Left kidney (tissue), 2 donors: ENCODE results near the gene CFAP20DC. TPM values are rescaled to one million over a fixed set of nuclear protein-coding genes. Genes with fewer than 3 reads are reported as not detected.
"Not testable (repeated sequence)": the region's sequence is repeated elsewhere in the genome, so short reads cannot be mapped to it uniquely, and the experiment has no call there.

Experiments
- DNase-seq: peaks from one replicate; pipeline ENCODE4 v3.0.0-alpha.2; 2013
- polyA plus RNA-seq: library from polyadenylated mRNA; unstranded; fragments of 120-200 nt; gene quantifications from one replicate; pipeline ENCODE4 v1.2.1, GENCODE V29; 2013; ENCODE audit not compliant: insufficient read length

The CFAP20DC gene
- polyA plus RNA-seq, 1 donor = 5.4 TPM

DNA sequence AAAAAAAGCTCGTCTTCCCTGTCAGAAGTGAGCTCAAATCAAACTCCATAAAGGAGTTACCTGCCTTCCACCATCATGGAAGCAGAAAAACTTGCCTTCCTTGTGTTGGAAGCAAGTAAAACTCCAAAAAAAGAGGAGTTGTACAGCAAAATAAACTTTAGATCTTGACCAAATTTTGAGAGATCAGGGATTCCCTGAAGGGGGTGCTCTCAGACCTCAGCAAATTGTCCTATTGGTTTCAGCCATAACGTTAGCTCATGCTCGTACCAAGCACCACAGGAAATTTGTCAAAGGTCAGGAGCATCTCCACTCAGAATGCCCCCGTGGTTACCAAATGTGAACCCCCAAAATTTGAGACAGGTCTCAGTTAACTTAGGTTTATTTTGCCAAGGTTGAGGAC is 354.5 kb downstream of the CFAP20DC start:
- not testable (repeated sequence) for DNase-seq

DNA sequence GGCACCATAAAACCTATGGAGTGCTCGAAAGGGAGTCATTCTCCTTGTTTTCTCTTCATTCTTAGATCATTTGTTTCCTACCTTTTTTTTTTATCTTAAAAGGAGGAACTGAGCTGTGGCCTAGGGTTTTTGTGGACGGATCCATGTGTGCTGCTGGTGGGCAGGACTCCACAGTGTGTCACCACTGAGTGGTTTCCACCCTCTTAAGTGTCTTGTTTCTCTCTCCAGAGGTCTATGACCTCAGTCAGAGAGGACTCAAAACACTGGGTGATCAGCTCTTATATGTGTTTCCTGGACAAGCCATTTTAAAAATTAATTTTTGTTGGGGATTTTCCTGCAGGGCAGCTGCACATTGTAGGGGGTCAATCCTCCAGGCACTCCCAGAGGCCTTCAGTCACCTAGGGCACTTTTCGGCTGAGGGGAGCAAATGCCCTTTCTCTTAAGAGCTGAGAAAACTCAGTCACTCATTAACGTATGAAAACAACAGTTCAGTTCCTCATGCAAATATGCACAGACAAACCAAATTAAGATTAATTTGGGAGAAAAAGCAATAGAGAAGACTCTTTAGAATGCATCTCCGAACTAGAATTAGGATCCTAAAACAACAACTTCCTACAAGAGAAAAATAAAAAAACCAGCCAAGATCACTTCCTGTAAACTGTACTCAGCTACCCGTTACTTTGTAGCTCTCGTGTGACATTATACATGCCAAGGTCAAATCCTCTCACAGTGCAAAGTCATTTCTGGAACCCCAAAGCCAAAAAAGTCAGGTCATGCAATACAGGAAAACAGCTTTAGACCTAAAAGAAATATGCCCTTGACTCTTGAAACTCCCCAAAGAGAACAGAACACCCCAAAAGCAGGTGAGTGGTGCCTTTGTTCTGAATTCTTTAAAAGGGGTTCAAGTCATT is 355.6 kb downstream of the CFAP20DC start:
- DNase-seq = no peak

DNA sequence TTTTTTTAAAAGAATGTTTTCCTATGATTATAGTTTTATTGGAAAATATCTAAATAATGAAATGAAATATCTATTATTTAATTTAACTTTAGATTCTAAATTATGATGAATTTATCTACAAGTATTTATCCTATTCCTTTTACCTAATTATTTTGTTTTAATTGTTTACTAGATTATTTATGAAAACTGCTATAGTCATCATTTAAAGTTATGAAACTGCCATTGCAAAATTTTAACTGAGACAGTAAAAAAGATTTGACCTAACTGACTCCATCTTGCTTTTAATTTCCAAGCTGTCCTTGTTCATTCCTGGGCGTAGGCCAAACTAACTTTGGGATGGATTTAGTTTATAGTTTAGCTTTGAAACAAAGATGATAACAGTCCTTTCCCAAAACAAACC is 357.3 kb downstream of the CFAP20DC start:
- DNase-seq = no peak
